HG03135 (cell line): Measurements from ENCODE around the gene MBOAT1.
A peak's percentile ranks its signal among the peaks of the same experiment; 100 is the strongest.
"Not testable (repeated sequence)": the region's sequence is repeated elsewhere in the genome, so short reads cannot be mapped to it uniquely, and the experiment has no call there.

Experiments used
- ATAC-seq: cut with Tn5 transposase; IDR thresholded peaks from one replicate; pipeline ENCODE4 v1.9.1; 2021; ENCODE audit warnings: mild to moderate bottlenecking, moderate library complexity; ENCODE audit not compliant: unreplicated experiment

MBOAT1 gene, protein sequence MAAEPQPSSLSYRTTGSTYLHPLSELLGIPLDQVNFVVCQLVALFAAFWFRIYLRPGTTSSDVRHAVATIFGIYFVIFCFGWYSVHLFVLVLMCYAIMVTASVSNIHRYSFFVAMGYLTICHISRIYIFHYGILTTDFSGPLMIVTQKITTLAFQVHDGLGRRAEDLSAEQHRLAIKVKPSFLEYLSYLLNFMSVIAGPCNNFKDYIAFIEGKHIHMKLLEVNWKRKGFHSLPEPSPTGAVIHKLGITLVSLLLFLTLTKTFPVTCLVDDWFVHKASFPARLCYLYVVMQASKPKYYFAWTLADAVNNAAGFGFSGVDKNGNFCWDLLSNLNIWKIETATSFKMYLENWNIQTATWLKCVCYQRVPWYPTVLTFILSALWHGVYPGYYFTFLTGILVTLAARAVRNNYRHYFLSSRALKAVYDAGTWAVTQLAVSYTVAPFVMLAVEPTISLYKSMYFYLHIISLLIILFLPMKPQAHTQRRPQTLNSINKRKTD

GRCh38 chr6:20212392-20213111 lies at the start of gene MBOAT1:
Gene MBOAT1, minus strand, starts transcription at chr6:20212469. Its CDS starts 235 bp downstream, at chr6:20212234.
- ATAC-seq: peak; percentile 78

DNA sequence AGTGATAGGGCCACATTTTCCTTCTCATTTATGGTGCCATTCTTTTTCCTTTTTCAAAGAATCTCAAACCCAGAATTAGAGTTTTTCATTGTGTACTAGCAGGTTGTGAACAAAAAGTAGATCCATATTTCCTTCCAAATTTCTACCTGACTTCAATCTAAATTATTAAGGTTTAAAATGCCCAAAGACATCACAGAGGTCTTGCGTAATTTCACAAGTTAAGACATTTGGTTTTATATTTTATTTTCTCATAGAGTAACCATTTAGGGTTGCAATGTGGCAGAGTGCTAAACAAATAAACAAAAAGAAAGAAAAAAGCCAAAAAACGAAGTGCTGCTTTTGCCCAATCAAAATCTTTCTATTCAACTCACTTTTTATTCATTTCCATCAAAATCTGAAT lies 49.4 kb upstream of the MBOAT1 start:
- no peak for ATAC-seq

DNA sequence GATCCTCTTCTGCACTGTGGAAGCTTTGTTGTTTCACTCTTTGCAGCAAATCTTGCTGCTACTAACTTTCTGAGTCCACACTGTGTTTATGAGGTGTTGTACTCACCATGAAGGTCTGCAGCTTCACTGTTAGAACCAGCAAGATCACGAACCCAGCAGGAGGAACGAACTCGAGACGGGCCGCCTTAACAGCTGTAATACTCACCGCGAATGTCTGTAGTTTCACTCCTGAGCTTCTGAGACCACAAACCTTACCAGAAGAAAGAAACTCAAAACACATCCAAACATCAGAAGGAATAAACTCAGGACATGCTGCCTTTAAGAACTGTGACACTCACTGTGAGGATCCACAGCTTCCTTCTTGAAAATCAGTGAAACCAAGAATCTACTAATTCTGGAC lies 48.1 kb upstream of the MBOAT1 start:
- no peak for ATAC-seq

GRCh38 chr6:20259316-20260049 lies 47.2 kb upstream of the MBOAT1 start:
- no peak for ATAC-seq

DNA sequence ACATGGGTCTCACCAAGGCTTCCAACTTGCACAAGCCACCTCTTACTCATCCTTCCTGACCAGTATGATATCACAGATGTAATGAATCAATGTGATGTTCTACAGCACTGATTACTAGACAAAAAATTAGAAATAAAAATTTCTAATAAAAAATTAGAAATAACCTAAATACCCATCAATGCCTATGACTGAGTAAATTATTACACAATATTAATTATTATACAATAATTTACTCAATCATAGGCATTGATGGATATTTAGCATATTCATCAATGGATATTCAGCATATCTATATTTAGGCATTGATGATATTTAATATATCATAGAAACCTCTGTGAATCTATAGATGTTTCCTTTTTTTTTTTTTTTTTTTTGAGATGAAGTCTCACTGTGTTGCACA lies 43.2 kb upstream of the MBOAT1 start:
- ATAC-seq: no peak

DNA sequence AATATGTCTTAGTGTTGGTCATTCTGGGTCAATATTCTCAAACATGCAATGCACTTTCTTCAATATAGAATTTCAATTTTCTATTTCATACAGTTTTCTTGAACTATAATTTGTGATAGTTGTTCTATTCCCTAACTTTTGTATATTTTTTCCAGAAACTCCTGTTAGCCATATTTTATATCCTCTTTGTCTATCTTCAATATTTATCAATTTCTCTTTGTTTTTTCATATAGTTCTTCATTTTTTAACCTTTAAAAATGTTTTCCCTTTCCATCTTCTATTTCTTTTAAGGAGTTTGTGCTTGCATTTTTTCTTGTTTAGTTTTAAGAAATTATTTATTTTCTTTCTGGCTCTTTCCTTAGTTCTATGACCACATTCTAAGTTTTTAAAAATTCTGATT lies 42.0 kb upstream of the MBOAT1 start:
- no peak for ATAC-seq

DNA sequence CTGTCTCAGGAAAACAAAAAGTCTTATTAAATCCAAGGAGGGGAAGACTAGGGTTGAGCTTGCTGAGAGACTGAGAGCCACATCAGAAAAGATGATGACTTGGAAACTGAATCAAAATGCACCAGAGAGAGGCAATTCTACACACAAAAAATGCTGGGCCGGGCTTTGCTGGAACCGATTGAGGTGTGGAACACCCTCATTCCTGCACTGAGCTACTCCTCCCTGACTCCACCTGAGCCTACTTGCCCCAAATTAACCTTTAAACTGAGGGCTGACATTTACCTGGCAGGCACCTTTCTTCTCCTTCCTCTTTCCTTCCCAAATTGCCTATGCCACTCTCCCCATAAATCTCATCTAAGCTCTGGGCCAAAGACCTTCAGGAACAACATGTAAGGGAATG lies 40.8 kb upstream of the MBOAT1 start:
- ATAC-seq: no peak

- no peak for ATAC-seq
These were observed 40.0 kb upstream of the MBOAT1 start for GRCh38 chr6:20252311-20252710.

GRCh38 chr6:20251525-20251924 lies 39.3 kb upstream of the MBOAT1 start:
- ATAC-seq: no peak

DNA sequence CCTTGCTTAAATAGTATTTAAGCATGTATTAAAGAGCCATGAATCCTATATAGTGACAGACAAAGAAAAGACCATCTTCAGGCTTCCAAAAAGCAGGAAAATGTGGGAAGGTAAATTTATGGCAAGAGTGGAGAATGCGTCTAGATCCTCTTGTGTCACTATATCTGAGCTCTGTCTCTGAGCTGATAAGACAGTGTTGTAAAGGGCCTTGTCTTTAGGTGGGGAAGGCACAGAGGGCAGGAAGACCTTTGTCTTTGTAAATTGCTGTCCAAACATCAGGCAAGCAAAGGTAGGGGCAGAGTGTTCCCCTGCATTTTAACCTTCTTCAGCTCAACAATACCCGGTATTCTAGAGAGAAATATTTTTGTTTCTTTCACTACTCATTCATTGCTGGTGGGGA lies 33.9 kb upstream of the MBOAT1 start:
- ATAC-seq: no peak

DNA sequence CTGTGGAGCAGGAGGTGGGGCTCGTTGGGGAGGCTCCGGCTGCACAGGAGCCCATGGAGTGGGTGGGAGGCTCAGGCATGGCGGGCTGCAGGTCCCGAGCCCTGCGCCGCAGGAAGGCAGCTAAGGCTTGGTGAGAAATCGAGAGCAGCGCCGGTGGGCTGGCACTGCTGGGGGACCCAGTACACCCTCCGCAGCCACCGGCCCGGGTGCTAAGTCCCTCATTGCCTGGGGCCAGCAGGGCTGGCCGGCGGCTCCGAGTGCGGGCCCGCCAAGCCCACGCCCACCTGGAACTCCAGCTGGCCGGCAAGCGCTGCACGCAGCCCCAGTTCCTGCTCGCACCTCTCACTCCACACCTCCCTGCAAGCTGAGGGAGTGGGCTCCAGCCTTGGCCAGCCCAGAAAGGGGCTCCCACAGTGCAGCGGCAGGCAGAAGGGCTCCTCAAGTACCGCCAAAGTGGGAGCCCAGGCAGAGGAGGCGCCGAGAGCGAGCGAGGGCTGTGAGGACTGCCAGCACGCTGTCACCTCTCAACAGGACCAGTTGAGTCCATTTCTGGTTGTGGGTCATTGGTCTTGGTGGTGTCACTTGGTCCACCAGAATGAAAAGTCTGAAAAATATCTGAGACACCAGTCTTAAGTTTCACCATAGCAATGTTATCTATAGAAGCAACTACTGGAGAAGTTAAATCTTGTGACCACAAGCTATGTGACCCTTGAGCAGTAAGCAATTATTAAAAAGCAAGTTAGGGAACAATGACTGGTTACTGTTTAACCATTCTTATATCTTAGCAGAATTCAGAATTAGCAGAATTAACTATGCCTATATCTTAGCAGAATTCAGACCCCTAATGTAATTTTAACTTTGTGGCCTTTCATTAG lies 32.8 kb upstream of the MBOAT1 start:
- ATAC-seq: not testable (repeated sequence)

GRCh38 chr6:20243288-20243687 lies 31.0 kb upstream of the MBOAT1 start:
- no peak for ATAC-seq

DNA sequence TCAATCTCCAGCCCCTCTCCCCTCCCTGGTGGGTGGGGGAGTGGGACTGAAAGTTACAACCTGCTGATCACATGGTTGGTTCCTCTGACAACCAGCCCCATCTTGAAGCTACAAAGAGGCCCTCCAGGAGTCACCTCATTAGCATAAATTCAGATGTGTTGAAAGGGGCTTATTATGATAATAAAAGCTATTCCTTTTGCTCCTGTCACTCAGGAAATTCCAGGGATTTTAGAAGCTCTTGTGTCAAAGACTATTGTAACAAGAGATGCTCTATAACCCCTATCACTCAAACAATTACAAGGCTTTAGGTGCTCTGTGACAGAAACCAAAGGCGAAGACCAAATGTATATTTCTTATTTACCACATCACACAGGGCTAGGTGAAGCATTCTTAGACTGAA lies 30.1 kb upstream of the MBOAT1 start:
- no peak for ATAC-seq

- ATAC-seq: no peak
These were observed 28.8 kb upstream of the MBOAT1 start for GRCh38 chr6:20241102-20241501.

DNA sequence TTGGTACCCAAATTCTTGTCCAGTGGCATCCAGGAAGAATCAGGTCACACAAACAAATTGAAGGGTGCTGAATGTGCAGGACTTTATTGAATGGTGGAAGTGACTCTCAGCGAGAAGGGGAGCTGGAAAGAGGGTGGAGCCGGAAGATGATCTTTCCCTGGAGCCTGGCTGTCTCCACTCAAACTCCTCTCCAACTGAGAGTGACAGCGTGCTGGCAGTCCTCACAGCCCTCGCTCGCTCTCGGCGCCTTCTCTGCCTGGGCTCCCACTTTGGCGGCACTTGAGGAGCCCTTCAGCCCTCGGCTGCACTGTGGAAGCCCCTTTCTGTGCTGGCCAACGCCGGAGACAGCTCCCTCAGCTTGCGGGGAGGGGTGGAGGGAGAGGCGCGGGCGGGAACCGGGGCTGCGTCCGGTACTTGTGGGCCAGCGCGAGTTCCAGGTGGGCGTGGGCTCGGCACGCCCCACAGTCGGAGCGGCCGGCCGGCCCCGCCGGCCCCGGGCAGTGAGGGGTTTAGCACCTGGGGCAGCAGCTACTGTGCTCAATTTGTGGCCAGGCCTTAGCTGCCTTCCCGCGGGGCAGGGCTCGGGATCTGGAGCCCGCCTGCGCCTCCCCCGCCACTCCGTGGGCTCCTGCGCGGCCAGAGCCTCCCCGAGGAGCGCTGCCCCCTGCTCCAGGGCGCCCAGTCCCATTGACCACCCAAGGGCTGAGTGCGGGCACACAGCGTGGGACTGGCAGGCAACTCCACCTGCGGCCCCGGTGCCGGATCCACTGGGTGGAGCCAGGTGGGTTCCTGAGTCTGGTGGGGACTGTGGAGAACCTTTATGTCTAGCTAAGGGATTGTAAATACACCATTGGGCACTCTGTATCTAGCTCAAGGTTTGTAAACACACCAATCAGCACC lies 26.7 kb upstream of the MBOAT1 start:
- ATAC-seq: no peak

- ATAC-seq: no peak
These were observed 25.6 kb upstream of the MBOAT1 start for GRCh38 chr6:20237677-20238460.

GRCh38 chr6:20236909-20237600 lies 24.8 kb upstream of the MBOAT1 start:
- no peak for ATAC-seq

DNA sequence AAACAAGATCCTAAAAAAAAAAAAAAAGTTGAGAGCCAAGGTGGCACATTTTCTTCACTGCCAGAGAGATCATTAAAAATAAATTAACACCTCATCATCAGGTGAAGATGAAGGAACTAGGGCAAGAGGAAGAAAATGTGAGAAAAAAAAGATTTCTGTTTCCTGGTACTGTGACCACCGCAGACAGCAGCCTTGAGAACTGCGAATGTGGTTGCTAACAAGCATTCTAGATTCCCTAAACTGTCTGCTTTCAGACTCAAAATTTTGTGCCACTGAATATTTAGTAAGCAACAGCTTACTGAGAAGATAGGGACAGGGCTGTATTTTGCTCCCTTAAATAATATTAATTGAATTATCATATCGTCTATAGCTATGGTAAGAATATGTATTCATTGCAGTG lies 24.1 kb upstream of the MBOAT1 start:
- ATAC-seq: no peak
